Keratinocyte (primary cell): ENCODE results near the gene NRG3. TPM values are rescaled to one million over a fixed set of nuclear protein-coding genes. Genes with fewer than 3 reads are reported as not detected.

Experiments
- DNase-seq: peaks from one replicate; pipeline ENCODE4 v3.0.0-alpha.2; 2011; ENCODE audit warnings: low read depth, missing footprints, low spot score
- FAIRE-seq: peaks from 2 replicates; lab custom pipeline; 2011; peaks lifted over from hg19 to GRCh38; lab: Jason Lieb, UNC
- H2AFZ ChIP-seq: 2 replicates; pipeline ENCODE4 v1.6.0; 2012; ENCODE audit warnings: low read length, control low read depth, inconsistent platforms; ENCODE audit not compliant: control insufficient read depth
- H3K27ac ChIP-seq: 2 replicates; pipeline ENCODE4 v1.5.1; 2011; ENCODE audit warnings: low read length; ENCODE audit not compliant: control insufficient read depth, insufficient read depth
- H3K27me3 ChIP-seq: 3 replicates; pipeline ENCODE4 v1.6.0; 2011; ENCODE audit warnings: low read length; ENCODE audit not compliant: control insufficient read depth, insufficient read depth; ENCODE audit errors: extremely low read depth
- H3K36me3 ChIP-seq, 2 experiments: 2 replicates in 1 of 2; 3 replicates in 1 of 2; pipeline ENCODE4 v1.5.1; 2011; ENCODE audit warnings: low read length in 2 of 2, mild to moderate bottlenecking in 1 of 2; ENCODE audit not compliant: control insufficient read depth in 2 of 2, insufficient read depth in 2 of 2; ENCODE audit errors: extremely low read depth in 1 of 2
- H3K4me1 ChIP-seq: 3 replicates; pipeline ENCODE4 v1.5.1; 2011; ENCODE audit warnings: low read length; ENCODE audit not compliant: control insufficient read depth, insufficient read depth; ENCODE audit errors: extremely low read depth
- H3K4me2 ChIP-seq: 3 replicates; pipeline ENCODE4 v1.6.0; 2011; ENCODE audit warnings: low read depth, low read length; ENCODE audit not compliant: control insufficient read depth, insufficient read depth; ENCODE audit errors: extremely low read depth
- H3K4me3 ChIP-seq, 3 experiments: fragments of 200-600 bp in 1 of 3; sonication (generic) in 1 of 3; 2 replicates in 2 of 3; 3 replicates in 1 of 3; pipeline ENCODE4 v1.5.1; 2011 to 2016; ENCODE audit warnings: low read length in 3 of 3, mild to moderate bottlenecking in 3 of 3, control low read depth in 2 of 3, inconsistent platforms in 1 of 3, low read depth in 1 of 3, mixed read lengths in 1 of 3, mixed run types in 1 of 3, moderate library complexity in 1 of 3; ENCODE audit not compliant: control insufficient read depth in 2 of 3, insufficient read depth in 2 of 3; ENCODE audit errors: extremely low read depth in 1 of 3
- H3K79me2 ChIP-seq: 2 replicates; pipeline ENCODE4 v1.6.0; 2012; ENCODE audit warnings: low read length; ENCODE audit not compliant: control insufficient read depth, insufficient read depth
- H3K9ac ChIP-seq: 3 replicates; pipeline ENCODE4 v1.6.0; 2011; ENCODE audit warnings: low read length; ENCODE audit not compliant: control insufficient read depth, insufficient read depth; ENCODE audit errors: extremely low read depth
- H3K9me1 ChIP-seq: 3 replicates; pipeline ENCODE4 v1.6.0; 2011; ENCODE audit warnings: low read length; ENCODE audit not compliant: control insufficient read depth, insufficient read depth; ENCODE audit errors: extremely low read depth
- H3K9me3 ChIP-seq: 2 replicates; pipeline ENCODE4 v1.5.1; 2012; ENCODE audit warnings: low read depth, low read length; ENCODE audit not compliant: control insufficient read depth
- H4K20me1 ChIP-seq: 3 replicates; pipeline ENCODE4 v1.6.0; 2011; ENCODE audit warnings: low read length; ENCODE audit not compliant: control insufficient read depth, insufficient read depth; ENCODE audit errors: extremely low read depth
- EZH2 ChIP-seq: IDR thresholded peaks from one replicate; pipeline ENCODE4 v1.6.1; 2012; ENCODE audit warnings: inconsistent platforms, mild to moderate bottlenecking, low read length, moderate library complexity
- dilution Hi-C: fragments of 300-500 bp; cut with MboI; formaldehyde crosslinking; loops from one replicate; pipeline ENCODE4 v1.7.0; 2020; ENCODE audit warnings: low sequenced_read_pairs; ENCODE audit not compliant: extremely low pct_ligation_motif_present
- polyA plus RNA-seq, 5 experiments: library from polyadenylated mRNA; depleted of rRNA in 3 of 5; stranded (reverse) in 3 of 5; stranded (forward) in 1 of 5; unstranded in 1 of 5; fragments of >200 nt; gene quantifications; 1 replicate in 1 of 5; 2 replicates in 3 of 5; 3 replicates in 1 of 5; pipeline versions ENCODE4 v1.2.1 to v1.2.3, GENCODE V29; 2011 to 2012; ENCODE audit warnings: missing spikeins in 2 of 5, low read depth in 1 of 5, low replicate concordance in 1 of 5
- small RNA-seq, 3 experiments: library from RNA; depleted of rRNA; stranded (forward); fragments of <200 nt; gene quantifications; one replicate each; pipeline ENCODE3, GENCODE V24; 2012; ENCODE audit warnings: low read depth in 3 of 3, low replicate concordance in 1 of 3; ENCODE audit not compliant: insufficient read length in 3 of 3

Gene NRG3
- polyA plus RNA-seq, 1 donor (not counting 4 experiments of a cell fraction or from before 2014, with no cell fraction given), result not detected

DNA sequence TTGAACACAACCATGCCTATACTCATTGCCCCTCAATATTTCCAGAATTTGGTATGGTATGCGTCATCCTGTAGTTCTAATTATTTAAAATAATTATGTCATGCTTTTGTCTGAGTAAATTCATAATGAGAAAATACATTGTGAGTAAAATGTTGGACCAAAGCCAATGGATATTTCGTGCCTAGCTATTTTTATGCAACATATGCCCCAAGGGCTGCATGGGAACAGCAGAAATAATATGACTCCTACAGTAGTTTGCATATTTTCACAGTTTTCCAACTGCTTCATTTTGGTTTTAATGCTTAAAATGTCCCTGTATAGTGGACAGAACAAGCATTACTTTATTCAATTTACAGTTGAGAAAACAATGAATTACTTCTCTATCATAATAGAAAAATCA, 1148.7 kb downstream of the NRG3 start:
- no peaks in the 10 kb centered on the region for H3K79me2 ChIP-seq
- no peaks in the 10 kb centered on the region for H3K4me1 ChIP-seq
- TF ChIP-seq EZH2, result no peak
- FAIRE-seq (no peak), DNase-seq (peak; percentile 23)
- no peaks in the 10 kb centered on the region for H3K9me3 ChIP-seq
- no peak overlapping the region for H3K27ac ChIP-seq
- H3K9me1 ChIP-seq, result no peaks in the 10 kb centered on the region
- dilution Hi-C loops, result no loop called here
- no peak overlapping the region for H3K9ac ChIP-seq
- H3K4me2 ChIP-seq, result no peak overlapping the region
- H3K36me3 ChIP-seq, result no peaks in the 10 kb centered on the region
- no peak overlapping the region for H2AFZ ChIP-seq
- H3K27me3 ChIP-seq, result no peaks in the 10 kb centered on the region
- no peak overlapping the region for H3K4me3 ChIP-seq
- no peaks in the 10 kb centered on the region for H4K20me1 ChIP-seq

Small RNA genes within 50 kb of the gene (small RNA-seq; reads per million reads assigned to genes)
- 0 reads per million in 3 experiments for gene RNU6-441P
